Psoas muscle (tissue), 8 donors: ENCODE results near the gene MYO5C. TPM values are rescaled to one million over a fixed set of nuclear protein-coding genes. Genes with fewer than 3 reads are reported as not detected.

Source experiments
- ATAC-seq, 4 donors: fragments of 200-7000 bp; cut with Tn5 transposase; one replicate each; pipeline ENCODE4 v1.9.1; 2020; ENCODE audit warnings: moderate library complexity in 3 of 4, mild to moderate bottlenecking in 2 of 4
- DNase-seq, 2 donors: peaks; one replicate each; pipeline ENCODE4 v3.0.0-alpha.2; 2020
- H3K27ac ChIP-seq: fragments of 200-600 bp; one replicate; pipeline ENCODE4 v1.8.0; 2022
- H3K27me3 ChIP-seq, 3 donors: fragments of 200-600 bp in 1 of 3; one replicate each; pipeline versions ENCODE4 v1.6.1 to v1.8.0; 2013 to 2022; ENCODE audit warnings: low read length in 2 of 3, mild to moderate bottlenecking in 2 of 3, moderate library complexity in 1 of 3; ENCODE audit not compliant: insufficient read depth in 3 of 3
- H3K36me3 ChIP-seq, 2 donors: fragments of 200-600 bp in 1 of 2; one replicate each; pipeline versions ENCODE4 v1.6.1 to v1.8.0; 2013 to 2022; ENCODE audit warnings: low read depth in 1 of 2, mild to moderate bottlenecking in 1 of 2, moderate library complexity in 1 of 2; ENCODE audit not compliant: insufficient read depth in 1 of 2
- H3K4me1 ChIP-seq: fragments of 200-600 bp; one replicate; pipeline ENCODE4 v1.8.0; 2022
- H3K4me3 ChIP-seq: fragments of 200-600 bp; one replicate; pipeline ENCODE4 v1.8.0; 2022; ENCODE audit warnings: mild to moderate bottlenecking
- H3K9me3 ChIP-seq: fragments of 200-600 bp; one replicate; pipeline ENCODE4 v1.8.0; 2022
- WGBS, 3 donors: extraction: QIAGEN DNeasy Blood & Tissue Kit; methylation state at CpG; one replicate each; pipeline versions ENCODE4 v1.1.6 to v1.1.7; 2013; 5-methylcytosine and 5-hydroxymethylcytosine counted together
- intact Hi-C, 2 donors: fragments of 100-400 bp; cut with DNase I; formaldehyde crosslinking; loops; one replicate each; pipeline versions ENCODE4 v1.11.0 to v1.14.2; 2022
- polyA plus RNA-seq, 3 donors: library from polyadenylated mRNA; stranded (reverse); fragments of 200-250 nt; gene quantifications; one replicate each; pipeline ENCODE4 v1.2.3, GENCODE V29; 2013
- total RNA-seq, 4 donors: library from RNA; stranded (reverse); fragmentation: NEBNext Ultra II Directional in 2 of 4; extraction: Animal tissue kit (Norgen Biotek cat#: 25700) in 2 of 4; gene quantifications; one replicate each; pipeline versions ENCODE4 v1.2.1 to v1.2.4, GENCODE V29; 2021 to 2023
- TF ChIP-seq, protein P1 (sequence below): fragments of 200-600 bp; IDR thresholded peaks from one replicate; pipeline ENCODE4 v1.8.0; 2022; ENCODE audit warnings: antibody characterized with exemption
- donor health status: healthy with polysubstance abuse.
- donor health status: DM: no; HTN: no; CAD: no; lungs with moderate emphysema.
- donor health status: Bipolar disorder and iron deficiency.
- donor health status: healthy.
- donor health status: DM: yes; HTN: yes; CAD: no.
- donor health status: DM: no; HTN: no; CAD: no.
- donor health status: DM: no; HTN: no; CAD: no.
- donor health status: DM: yes; HTN: yes; CAD: no.

MYO5C gene
- total and polyA plus RNA-seq, 7 donors, result 0.53 to 3.0 (median 1.2) TPM

DNA sequence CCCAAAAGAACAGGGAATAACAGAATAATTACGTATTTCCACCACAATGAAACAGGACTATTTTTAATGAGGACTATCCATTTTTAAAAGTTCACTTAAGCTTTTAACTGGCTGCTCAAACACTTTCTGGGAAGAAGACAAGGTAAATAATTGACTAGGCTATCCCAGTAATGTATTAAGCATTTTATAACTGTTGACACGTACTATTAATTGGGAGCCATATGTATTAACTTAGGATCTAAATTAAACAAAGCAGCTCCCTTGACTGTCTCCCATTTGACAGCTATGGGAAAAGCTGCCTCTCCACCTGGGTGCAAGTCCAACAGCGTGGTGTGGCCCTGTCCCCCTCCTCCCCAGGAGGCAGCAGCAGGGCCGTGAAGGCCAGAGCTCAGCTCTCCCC, 36.1 kb downstream of the MYO5C start:
- H3K36me3 ChIP-seq, result no peaks in the 10 kb centered on the region
- TF ChIP-seq, protein P1, sequence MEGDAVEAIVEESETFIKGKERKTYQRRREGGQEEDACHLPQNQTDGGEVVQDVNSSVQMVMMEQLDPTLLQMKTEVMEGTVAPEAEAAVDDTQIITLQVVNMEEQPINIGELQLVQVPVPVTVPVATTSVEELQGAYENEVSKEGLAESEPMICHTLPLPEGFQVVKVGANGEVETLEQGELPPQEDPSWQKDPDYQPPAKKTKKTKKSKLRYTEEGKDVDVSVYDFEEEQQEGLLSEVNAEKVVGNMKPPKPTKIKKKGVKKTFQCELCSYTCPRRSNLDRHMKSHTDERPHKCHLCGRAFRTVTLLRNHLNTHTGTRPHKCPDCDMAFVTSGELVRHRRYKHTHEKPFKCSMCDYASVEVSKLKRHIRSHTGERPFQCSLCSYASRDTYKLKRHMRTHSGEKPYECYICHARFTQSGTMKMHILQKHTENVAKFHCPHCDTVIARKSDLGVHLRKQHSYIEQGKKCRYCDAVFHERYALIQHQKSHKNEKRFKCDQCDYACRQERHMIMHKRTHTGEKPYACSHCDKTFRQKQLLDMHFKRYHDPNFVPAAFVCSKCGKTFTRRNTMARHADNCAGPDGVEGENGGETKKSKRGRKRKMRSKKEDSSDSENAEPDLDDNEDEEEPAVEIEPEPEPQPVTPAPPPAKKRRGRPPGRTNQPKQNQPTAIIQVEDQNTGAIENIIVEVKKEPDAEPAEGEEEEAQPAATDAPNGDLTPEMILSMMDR, result no peak
- WGBS, 3 donors, result 95 to 98% (median 96%) methylated on average over 4 of the region's 4 CpGs
- peaks cover 16% of the 10 kb centered on the region for H3K4me1 ChIP-seq
- H3K27ac ChIP-seq, result no peak overlapping the region
- H3K4me3 ChIP-seq, result no peak overlapping the region
- no peak for DNase-seq
- H3K9me3 ChIP-seq, result no peaks in the 10 kb centered on the region
- intact Hi-C loops, result loop anchor here in 1 of 2 donors (10.0 kb wide), 2 partner anchors 75 to 305 kb away; partner anchors contain the start of gene ARPP19
- ATAC-seq, result no peak
- H3K27me3 ChIP-seq, result no peaks in the 10 kb centered on the region

DNA sequence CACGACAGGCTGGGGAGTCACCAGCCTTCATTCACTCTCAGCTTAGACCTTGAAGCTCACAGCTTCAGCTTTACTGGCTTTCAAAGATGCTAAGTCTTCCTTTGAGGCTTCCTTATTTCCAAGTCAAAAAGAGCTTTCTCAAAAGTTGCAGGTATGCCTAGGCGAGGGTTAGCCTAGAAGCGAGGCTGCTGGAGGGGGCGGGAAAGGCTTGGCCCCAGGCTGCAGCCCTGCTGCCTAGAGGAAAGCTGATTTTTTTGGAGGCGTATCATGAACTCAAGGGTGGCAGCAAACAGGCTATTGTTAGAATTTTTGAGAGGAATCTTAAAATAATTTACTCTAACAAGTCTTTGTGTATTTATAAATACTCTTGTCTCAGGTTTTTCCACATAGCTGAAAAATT, 37.1 kb downstream of the MYO5C start:
- H3K9me3 ChIP-seq, result no peaks in the 10 kb centered on the region
- TF ChIP-seq, protein P1, result no peak
- H3K4me3 ChIP-seq, result no peak overlapping the region
- intact Hi-C loops, result loop anchor here in 1 of 2 donors (10.0 kb wide), 2 partner anchors 76 to 306 kb away; partner anchors contain the start of gene ARPP19
- ATAC-seq, result no peak
- DNase-seq, result no peak
- H3K27ac ChIP-seq, result no peak overlapping the region
- peaks cover 16% of the 10 kb centered on the region for H3K4me1 ChIP-seq
- no peaks in the 10 kb centered on the region for H3K27me3 ChIP-seq
- 94 to 97% (median 95%) methylated on average over 5 of the region's 5 CpGs for WGBS, 3 donors
- H3K36me3 ChIP-seq, result no peaks in the 10 kb centered on the region

DNA sequence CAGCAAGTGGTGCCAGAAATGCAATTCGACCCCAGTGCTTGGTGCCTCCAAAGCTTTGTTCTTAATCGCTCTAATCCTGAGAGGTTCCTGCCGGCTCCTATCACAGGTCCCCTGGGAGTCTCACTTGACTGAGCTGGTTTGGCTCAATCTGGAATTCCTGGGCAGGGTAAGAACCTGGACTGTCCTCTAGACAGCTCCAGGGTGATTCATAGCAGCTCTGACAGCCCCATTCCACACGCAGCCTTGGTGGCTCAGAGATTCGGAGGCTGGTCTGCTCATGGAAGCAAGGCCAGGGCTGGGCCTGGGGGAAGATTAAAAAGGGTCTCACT, 37.9 kb downstream of the MYO5C start:
- ATAC-seq, result peak; percentile 78 to 90 (median 84)
- no peaks in the 10 kb centered on the region for H3K27me3 ChIP-seq
- peak in 1 of 2 donors; percentile 64 for DNase-seq
- peaks cover 16% of the 10 kb centered on the region for H3K4me1 ChIP-seq
- 18 to 22% (median 19%) methylated on average over 5 of the region's 5 CpGs for WGBS, 3 donors
- no peak overlapping the region for H3K4me3 ChIP-seq
- TF ChIP-seq, protein P1, result no peak
- H3K9me3 ChIP-seq, result no peaks in the 10 kb centered on the region
- peak overlapping the region; percentile 48 for H3K27ac ChIP-seq
- intact Hi-C loops, result loop anchor here (2.0 to 10.0 kb wide), 3 partner anchors 77 to 477 kb away; partner anchors contain the start of gene ARPP19 (in 1 of the 2)
- no peaks in the 10 kb centered on the region for H3K36me3 ChIP-seq

DNA sequence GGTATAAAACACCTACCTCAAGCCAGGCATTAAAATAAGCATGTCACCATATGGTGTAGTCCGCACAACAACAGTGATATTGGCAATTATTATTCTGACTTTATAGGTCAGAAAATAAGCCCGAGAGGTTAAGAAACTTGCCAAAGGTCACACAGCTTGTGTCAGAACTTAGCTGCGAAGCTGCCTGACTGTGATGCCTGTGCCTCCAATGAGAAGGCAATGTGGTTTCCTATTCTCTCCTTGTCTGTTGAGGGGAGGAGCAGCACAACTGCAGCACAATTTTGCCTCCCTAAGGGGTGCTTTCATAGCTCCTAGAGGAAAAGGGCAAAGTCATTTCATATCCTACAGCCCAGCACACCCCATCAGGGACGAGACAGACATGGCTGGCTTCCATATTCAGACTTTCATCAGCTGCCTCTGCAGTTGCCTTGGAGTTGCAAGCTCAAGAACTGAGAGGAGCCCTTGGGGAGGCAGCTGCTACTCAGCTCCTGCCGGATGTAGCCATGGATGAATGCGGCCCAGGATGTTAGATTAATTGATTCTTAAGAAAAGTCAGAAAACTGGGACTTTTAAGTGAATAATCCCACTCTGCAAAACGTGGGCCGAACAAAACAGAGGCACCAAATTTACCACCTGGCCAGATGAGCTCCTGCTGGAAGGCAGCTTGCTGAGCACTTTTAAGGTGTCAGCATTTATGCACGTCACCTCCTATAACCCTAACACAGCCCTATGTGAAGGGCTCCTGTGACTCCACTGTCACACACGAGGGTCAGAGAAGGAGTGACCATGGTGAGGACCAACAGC, 38.5 kb downstream of the MYO5C start:
- H3K9me3 ChIP-seq, result no peaks in the 10 kb centered on the region

More for the DNA sequence above, 38.5 kb downstream of the MYO5C start:
- H3K4me1 ChIP-seq, result peaks cover 16% of the 10 kb centered on the region
- H3K36me3 ChIP-seq, result no peaks in the 10 kb centered on the region
- WGBS, 3 donors, result 26 to 28% (median 27%) methylated on average over 10 of the region's 10 CpGs
- ATAC-seq (peak; percentile 38 to 65 (median 44)), DNase-seq (no peak)
- TF ChIP-seq, protein P1, result no peak
- peak overlapping the region; percentile 48 for H3K27ac ChIP-seq
- H3K4me3 ChIP-seq, result peak overlapping the region; percentile 20
- intact Hi-C loops, result loop anchor here (1.0 to 10.0 kb wide), 4 partner anchors 78 to 478 kb away; partner anchors contain the start of gene ARPP19 (in 1 of the 2)
- H3K27me3 ChIP-seq, result no peaks in the 10 kb centered on the region
